Peyer's patch (tissue), 4 donors: ENCODE results near the gene AP1S3.

ENCODE experiments used
- CTCF ChIP-seq, 6 experiments: fragments of 450-650 bp in 4 of 6; fragments of 200-600 bp in 2 of 6; sonication (generic) in 1 of 6; IDR thresholded peaks; one replicate each; pipeline ENCODE4 v1.5.1; 2017 to 2019; ENCODE audit warnings: antibody characterized with exemption in 6 of 6, mild to moderate bottlenecking in 3 of 6, moderate library complexity in 1 of 6
- POLR2A ChIP-seq, 2 donors: fragments of 450-650 bp; IDR thresholded peaks; one replicate each; pipeline ENCODE4 v1.5.1; 2017; ENCODE audit warnings: antibody characterized with exemption in 2 of 2, mild to moderate bottlenecking in 2 of 2, moderate library complexity in 2 of 2

- TF ChIP-seq CTCF (IDR thresholded peaks at IDR 0.05) = no peak
- TF ChIP-seq POLR2A (IDR thresholded peaks at IDR 0.05) = no peak
Measured at GRCh38 chr2:223740679-223741078, 96.7 kb downstream of the AP1S3 start.
